Stimulated activated CD8-positive, alpha-beta memory T cell treated with anti-CD3 and anti-CD28 coated beads, Interleukin-15, amount 100 ng/mL, for 48 hours (primary cell): ENCODE results near the gene SLAMF8.

Experiments
- DNase-seq, 2 donors: peaks; one replicate each; pipeline ENCODE4 v3.0.0-alpha.2; 2020; ENCODE audit warnings: low read depth in 2 of 2

Gene SLAMF8

DNA sequence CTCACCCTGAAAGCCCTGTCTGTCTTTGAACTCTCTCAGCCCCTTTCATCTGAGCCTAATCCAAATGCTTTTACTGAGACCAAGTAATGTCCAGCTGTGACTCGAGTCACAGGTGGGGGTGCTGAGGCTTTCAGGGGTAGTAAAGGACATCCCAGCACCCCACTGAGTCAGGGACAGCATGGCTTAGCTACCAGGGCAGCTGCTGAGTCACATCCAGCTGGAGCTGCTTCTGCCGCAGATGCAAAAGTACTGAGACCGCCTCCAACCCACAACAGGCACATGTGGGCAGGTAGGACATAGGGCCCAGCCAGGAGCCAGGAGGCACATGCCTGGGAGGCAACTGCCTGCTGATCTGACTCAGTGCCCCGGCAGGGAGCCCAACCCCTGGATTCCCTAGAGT, 42.5 kb downstream of the SLAMF8 start:
- peak; percentile 25 for DNase-seq

DNA sequence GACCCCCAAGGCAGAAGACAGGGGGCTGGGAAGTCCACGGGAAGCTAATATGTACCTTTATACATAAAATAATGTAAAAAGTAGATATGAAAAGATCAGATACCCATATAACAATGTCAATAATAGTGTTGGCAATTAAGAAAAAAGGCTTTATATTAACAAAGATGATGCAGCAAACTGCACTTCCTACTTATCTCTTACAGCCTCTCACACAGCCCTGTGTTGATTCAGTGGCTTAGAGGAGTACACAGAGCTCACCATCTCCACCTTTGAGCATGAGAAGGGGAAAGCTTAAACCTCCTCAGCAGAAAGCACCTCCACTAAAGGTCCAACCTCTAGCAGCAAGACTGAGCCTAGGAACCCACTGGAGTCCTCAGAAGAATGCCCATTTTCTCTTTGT, 42.9 kb downstream of the SLAMF8 start:
- DNase-seq, result no peak

DNA sequence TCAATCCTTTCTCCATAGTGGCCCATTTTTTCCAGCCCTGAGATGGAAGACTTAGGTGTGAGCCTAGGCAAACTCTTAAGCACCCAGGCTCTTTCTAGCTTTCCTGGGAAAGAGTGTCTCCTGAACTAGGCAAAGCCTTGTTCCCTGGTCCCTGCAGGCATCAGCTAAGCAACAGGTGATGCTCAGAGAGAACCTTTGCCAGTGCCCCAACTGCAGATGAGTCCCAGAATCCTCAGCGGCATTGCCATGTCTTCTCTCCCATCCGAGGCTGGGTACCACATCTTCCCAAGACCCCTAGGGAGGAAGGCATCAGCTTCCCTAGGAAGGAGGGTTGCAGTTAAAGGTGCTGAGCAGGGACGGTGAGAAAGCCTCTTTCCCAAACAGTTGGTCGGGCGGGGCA, 44.0 kb downstream of the SLAMF8 start:
- DNase-seq, result no peak

DNA sequence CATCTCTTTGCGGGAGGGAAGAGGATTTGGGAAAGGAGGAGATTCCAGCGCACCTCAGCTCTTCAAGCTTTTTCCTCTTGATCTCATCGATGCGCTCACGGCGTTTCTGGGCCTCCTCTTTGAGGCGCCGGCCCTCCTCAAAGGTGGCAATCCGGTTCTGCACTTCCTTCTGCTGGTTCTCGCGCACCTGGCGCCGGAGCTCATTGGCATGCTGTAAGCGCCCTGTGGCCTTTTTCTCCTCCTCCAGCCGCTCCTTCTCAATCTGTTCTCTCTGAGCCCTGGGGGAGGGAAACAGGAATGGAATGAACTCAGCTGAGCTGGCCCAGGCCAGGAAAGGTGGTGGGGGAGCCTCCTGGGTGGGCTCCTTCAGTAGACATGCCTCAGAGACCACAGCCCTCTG, 46.2 kb downstream of the SLAMF8 start:
- DNase-seq, result no peak

DNA sequence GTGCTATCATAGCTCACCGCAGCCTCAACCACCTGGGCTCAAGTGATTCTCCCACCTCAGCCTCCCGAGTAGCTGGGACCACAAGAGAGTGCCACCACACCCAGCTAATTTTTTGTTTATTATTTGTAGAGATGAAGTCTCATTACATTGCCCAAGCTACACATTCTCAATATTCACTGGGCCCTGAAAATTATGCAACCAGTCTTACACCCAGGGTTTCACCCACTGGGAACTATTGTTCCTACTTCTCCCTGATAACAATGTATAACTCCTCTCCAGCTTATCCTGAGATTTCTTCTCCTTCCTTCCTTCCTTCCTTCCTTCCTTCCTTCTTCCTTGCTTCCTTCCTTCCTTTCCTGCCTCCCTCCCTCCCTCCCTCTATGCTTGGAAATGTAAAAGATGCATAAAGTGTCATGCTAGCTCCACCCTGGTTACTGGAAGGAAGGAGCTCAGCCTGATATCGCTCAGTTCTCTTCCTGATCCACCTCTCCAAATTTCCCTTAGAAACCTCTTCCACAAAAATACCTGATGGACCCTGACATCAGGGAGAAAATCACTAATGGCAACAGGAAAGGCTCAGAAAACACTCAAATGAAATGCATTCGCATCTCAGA, 47.0 kb downstream of the SLAMF8 start:
- DNase-seq, result no peak

DNA sequence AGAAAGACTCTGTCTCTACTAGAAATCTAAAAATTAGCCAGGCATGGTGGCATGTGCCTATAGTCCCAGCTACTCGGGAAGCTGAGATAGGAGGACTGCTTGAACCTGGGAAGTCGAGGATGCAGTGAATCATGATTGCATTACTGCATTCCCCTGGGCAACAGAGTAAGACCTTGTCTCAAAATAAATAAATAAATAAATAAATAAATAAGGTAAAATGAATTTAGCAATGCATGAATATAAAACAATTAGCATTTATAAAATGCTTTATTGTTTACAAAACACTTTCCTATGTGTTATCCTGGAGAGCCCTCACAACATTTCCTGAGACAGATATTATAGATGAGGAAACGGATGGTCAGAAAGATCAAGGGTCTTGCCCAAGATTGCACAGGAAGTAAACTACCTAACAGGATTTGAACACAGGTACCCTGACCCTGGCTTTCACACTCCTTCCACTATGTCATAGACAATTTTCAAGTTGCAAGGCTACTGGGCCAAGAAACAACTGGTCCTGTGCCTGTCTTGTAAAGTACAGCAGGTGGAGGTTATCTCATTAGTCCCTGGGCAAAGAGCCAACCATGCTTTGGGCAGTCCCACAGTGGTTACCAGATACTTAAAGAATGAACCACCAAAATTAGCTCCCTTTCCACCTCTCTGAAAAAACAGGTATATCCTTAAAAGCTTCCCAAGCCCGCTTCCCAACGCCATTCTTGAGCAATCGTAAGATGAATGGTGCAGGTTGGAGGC, 51.2 kb downstream of the SLAMF8 start:
- no peak for DNase-seq

DNA sequence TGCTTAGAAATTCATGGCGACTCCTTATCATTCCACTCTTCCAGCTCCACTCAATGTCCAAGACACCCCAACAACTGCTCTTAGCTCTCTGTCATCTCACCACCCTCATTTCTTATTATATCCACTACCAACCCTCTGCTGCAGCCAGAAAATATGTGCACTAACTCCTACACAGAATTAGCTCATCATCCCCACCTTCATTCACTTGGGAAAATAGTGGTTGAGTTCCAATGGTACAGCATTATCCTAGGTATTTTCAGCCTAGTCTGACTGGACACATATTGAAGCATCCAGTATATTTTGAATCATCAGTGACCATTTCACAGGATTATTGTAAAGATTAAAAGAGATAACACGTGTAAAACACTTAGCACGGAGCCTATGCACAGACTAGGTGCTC, 52.5 kb downstream of the SLAMF8 start:
- no peak for DNase-seq

DNA sequence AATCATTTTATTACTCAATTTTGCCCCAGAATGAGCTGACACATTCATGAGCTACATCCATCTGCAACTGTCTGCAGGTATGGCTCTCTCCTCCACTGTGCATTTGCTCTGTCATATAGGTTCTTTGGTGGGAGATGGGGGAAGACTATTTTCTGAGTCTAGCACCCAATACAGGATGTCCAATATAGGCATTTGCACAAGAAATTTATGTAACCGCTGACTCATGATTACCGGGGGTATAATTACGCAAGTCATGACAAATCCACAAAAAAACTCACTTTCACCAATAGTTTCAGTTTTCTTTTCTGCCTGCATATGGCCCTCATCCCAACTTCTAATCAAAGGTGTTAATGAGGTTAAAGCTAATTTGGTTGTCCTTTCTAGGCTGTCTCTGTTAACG, 53.3 kb downstream of the SLAMF8 start:
- DNase-seq, result no peak

DNA sequence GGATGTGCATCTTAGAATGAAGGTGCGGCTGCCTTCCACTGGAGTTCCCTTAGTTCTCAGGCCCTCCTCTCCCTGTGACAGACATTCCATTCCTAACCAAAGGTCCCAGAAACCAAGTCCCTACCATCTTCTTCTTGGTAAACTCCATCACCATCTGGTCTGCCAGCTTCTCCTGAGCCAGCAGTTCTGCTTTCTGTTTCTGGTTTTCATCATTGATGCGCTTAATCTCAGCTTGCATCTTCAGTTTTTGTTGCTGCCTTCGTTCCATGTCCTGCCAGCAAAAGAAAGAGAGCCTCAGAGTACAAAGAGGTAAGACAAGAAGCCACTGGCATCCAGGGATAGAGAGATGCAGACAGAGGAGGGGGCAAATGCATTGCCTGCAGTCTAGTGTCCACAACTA, 53.8 kb downstream of the SLAMF8 start:
- no peak for DNase-seq

DNA sequence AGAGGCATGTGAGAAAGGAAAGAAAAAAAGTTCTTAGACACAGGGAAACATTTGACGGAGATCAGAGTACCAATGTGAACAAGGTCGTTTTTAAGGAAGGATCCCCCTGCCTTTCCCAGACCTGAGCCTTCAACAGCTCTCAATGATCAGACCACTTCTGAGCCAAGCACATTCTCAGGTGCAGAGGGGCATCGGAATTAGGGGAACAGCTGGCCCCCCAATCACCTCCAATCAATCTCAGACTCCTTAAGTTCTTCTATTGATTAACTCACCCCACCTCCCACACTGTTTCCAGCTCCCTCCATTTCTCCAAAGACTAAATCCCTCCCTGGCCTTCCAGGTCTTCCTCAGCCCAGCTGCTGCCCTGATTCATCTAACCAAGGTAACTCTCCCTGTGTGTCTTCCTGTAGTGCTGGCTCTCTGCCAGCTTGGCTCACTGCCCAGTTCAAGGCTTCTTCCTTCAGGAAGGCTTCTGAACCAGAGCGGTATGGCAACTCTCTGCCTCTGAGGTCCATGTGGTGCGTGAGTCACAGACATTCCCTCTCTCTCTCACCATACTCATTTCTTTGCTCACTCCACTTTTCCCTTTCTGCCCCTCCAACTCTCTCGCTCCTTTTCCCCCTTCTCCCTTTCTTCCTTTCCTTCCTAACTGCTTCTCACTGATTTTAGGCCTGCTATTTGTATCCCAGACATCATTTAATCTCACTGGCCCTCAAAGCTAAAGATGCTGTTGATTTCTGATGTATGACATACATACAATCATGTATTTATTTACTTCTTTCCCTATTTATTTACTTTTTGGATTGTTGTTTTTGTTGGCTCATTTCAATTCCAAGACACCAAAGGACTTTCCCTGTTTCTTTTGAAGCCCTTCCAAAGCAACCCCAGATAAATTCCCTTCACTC, 55.2 kb downstream of the SLAMF8 start:
- DNase-seq, result no peak

DNA sequence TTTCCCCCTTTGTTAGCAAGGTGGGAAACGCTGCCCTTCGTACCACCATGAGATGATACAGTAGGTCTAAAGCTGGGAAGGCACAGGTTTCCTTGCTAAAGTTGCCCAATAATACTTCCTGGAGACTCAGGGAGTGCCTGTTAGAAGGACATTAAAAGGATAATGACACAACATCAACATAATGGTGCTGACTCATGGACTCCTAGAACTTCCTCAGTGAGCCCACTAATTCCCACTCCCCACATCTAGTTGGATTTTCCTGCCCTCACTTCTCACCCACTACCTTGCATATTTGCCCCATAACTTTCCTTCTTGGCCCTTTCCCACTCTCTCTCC, 55.8 kb downstream of the SLAMF8 start:
- no peak for DNase-seq

DNA sequence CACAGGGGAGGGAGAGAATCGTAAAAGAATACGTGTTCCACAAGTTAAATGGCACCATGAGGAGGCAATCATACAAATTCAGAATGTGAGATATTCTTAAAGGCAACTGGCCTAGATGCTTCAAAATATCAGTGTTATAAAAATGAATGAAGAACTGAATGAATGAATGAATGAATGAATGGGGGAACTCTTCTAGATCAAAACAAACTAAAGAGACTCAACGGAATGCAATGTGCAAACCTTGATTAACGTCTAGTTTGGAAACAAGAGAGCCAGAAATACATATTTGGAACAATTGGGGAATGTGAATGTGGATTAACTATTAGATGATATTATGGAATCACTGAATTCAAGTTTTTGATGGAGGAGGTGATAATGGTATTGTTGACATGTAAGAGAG, 56.5 kb downstream of the SLAMF8 start:
- DNase-seq, result no peak

DNA sequence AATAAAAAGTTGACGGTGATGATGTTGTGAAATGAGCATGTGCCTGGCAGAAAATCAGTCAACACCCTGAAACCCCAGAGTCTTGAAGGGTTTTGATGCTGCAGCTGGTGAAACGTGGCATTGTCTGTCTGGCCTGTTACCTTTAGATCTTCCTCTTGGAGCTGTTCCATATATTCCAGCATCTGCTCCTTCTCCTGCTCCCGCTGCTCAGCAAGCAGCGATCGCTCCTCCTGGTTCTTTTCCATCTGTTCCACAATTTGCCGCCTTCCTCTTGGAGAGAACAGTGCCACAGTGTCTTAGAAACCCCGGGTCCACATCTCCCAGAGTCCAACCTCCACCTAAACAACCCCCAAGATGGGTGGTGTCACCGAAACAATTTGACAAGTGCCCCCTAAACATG, 57.6 kb downstream of the SLAMF8 start:
- DNase-seq, result no peak
